Measurements from ENCODE around the gene CFAP251.
A peak's percentile ranks its signal among the peaks of the same experiment; 100 is the strongest.
"Not testable (repeated sequence)": the region's sequence is repeated elsewhere in the genome, so short reads cannot be mapped to it uniquely, and the experiment has no call there.

Gene CFAP251

GRCh38 chr12:122024132-122024785 is 105.9 kb downstream of the CFAP251 start:
- DNase-seq (ENCODE audit: low read depth in 3 of 3) = no peak

DNA sequence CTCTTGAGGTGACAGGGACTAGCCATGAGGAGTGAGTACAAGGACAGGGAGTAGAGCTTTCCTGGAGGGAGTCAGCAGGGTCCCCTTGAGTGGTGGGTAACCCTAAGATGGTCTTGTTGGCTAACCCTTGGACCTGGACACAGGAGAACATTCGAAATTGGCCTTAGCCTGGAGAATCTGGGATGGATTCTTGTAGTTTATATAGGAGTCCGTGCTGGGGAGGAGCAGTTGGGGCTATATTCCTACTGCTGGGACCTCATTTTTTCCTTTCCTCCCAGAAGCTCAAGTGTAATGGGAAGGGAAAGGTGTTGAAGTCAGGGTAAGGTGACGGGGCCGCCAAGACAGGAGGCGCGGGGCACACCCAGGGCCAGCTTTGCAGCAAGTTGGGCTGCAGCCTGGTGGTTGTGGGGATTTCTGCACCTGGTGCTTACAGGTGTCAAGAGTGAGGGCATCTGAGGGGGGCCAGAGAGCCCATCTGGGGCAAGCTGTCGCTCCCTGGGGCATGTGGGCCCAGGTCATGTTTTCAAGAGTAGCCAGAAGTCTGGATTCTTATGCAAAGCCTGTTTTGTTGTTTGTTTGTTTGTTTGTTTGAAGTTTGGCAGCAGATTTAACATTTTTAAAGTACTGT is 108.4 kb downstream of the CFAP251 start:
- DNase-seq (ENCODE audit: low read depth in 3 of 3) = no peak

- DNase-seq (ENCODE audit: low read depth in 3 of 3) = no peak
Measured at GRCh38 chr12:122028165-122028904, 109.9 kb downstream of the CFAP251 start.

- DNase-seq (ENCODE audit: low read depth in 3 of 3) = peak in 1 of 3 experiments; percentile 21
Measured at GRCh38 chr12:122028905-122029560, 110.6 kb downstream of the CFAP251 start.

DNA sequence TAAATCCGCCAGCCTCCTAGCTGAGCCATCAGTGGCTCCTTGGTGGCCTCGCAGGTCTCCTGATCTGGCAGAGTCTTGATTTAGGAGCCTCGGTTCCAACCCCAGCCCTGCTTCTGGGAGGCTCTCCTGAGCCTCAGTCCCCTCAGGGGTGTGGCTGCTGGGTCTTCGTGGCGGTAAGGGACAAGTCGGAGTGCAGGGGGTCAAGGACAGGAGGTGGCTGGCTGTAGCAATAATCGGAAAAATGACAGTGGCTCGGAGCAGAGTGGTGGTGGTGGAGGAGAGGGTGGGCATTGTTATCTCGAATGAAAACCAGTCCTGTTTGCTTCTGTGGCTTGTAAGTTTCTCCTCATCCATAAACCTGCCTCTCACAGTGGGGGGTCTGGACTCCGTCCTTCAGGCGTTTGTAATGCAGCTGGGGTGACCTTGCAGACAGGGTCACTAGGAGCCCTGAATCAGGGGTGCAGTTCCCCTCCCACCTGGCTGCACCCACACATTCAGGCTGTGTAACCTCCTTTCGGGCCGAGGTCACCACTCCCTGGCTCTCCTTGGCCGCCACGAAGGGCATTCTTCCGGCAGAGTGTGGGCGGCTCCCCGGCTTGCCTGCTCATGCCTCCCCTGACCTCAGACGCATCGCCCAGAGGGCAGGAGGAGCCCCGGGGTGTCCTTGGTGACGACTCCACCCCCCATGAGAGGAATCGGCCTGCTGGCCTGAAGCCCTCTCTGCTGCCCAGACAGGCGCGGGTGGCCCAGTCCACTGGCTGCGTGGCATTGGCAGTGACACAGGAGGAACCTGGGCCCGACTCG is 111.4 kb downstream of the CFAP251 start:
- DNase-seq (ENCODE audit: low read depth in 3 of 3) = no peak

DNA sequence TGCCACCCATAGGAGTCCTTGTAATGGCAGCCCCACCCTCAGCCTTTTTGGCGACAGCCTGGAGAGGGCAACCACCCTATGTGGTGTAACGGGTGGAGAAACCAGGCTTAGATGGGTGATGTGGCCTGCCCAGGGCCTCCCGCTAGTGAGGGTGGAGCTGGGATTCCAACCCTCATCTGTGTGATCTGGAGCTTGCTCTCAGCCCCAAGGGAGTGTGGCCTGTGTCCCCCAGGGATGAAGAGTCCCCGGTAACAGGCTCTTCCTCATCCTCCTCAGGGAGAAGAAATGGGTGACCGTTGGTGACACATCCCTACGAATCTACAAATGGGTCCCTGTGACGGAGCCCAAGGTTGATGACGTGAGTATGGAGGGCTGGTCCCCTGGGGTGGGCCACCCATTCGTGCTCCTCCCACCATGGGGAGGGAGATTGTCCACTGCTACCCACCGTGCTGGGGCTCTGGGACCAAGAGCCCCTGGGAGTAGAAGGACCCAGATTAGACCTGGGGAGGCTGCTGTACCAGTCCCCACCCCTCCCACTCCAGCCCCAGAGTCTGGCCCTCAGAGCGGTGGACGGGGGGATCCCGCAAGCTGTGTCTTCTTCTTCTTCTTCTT is 112.1 kb downstream of the CFAP251 start:
- DNase-seq (ENCODE audit: low read depth in 3 of 3) = no peak

DNA sequence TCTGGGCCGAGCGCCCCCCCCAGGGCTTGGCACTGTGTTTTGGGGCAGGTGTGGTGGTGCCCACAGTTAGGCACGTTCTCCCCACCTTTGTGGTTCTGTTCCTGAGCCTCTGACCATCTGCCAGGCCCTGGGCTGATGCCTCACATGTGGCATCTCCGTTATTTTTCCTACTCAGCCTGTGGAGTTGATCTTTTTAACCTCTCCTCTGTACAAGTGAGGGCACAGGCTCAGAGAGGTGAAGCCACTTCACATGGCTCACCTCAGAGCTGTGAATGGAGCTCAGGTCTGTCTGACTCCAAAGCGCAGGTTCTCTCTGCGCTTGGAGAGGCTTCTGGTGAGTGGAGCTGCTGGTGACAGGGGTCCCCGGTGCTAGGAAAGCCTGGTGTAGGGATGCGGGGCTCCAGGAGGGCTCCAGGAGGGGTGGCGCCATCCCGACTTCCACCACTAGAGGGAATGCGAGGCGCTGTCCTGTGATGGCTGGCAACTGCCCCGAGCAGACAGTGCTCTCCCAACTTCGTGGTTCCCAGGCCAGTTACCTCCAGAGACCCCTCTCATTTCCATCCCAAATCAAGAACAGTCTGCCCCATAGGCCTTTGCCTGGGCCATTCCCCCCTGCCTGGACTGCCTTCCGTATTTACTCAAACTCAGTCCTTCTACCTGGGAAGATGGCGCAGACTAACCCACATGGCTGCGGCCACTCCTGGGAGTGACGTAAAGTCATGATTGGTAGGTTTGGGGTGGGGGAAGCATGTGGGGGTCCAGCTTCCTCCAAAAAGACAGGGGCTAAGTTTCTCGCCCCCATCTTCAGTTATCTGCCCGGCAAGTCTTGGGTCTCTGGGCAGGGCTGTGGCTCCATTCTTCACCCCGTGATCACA is 113.2 kb downstream of the CFAP251 start:
- peak in 1 of 3 experiments; percentile 62 for DNase-seq (ENCODE audit: low read depth in 3 of 3)

GRCh38 chr12:122032580-122032979 is 114.2 kb downstream of the CFAP251 start:
- no peak for DNase-seq (ENCODE audit: low read depth in 3 of 3)

DNA sequence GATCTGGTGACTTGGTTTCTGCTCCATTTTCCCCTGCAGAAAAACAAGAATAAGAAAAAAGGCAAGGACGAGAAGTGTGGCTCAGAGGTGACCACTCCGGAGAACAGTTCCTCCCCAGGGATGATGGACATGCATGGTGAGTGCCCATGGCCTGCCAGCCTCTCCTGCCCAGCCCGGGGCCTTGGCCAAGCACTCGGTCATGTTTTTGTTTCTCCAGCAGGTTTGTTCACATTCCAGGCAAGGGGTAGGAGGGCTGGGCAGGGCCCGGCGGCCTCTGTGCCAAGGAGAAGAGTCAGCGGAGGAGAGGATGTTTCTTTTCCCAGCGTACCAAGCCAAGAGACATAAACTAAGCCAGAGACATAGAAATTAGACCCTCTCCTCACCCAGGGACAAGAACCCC is 116.9 kb downstream of the CFAP251 start:
- DNase-seq (ENCODE audit: low read depth in 3 of 3) = no peak

- no peak for DNase-seq (ENCODE audit: low read depth in 3 of 3)
Measured at GRCh38 chr12:122036153-122036552, 117.8 kb downstream of the CFAP251 start.

DNA sequence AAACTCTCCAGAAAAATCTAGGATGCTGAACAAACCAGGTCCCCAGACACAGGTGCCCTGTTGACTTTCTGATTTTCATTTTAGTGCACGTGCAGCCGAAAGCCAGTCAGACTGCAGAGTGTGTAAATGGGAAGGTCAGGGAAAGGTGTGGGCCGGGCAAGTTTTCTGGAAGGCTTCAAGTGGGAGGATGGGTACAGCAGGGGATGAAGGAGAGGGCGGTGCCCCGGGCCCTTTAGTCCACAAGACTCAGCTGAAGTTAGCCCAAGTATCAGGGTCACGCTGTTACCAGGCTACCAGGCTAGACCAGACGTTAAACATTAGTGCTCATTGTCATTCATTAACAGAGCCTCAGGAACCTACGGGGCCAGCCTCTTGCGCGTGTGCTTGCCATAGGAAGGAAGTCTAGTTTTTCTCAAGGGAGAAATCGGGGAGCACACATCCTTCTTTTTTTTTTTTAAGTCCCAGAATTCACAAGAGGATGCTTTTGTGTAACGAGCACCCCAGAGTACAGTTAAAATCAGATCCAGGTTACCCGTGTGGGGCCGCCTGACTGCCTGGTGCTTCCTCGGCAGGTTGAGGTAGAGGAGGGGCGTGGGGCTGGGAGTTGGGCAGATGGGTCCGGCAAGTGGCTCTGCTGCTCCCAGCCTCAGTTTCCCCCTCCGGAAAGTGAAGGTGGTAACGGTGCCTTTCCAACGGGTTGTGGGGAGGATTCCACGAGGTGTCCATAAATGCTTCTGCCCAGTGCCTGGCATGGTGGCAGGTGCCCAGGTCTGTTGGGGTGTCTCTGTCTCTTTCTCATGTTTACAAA is 122.4 kb downstream of the CFAP251 start:
- DNase-seq (ENCODE audit: low read depth in 3 of 3) = no peak

DNA sequence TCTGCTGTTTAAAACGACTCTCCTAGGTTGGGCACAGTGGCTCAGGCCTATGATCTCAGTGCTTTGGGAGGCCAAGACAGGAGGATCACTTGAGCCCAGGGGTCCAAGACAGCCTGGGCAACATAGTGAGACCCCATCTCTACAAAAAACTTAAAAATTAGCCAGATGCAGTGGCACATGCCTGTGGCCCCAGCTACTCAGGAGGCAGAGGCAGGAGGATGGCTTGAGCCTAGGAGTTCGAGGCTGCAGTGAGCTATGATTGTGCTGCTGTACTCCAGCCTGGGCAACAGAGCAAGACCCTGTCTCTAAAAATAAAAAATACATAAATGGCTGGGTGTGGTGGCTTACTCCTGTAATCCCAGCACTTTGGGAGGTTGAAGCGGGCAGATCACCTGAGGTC is 123.1 kb downstream of the CFAP251 start:
- DNase-seq (ENCODE audit: low read depth in 3 of 3) = not testable (repeated sequence)

DNA sequence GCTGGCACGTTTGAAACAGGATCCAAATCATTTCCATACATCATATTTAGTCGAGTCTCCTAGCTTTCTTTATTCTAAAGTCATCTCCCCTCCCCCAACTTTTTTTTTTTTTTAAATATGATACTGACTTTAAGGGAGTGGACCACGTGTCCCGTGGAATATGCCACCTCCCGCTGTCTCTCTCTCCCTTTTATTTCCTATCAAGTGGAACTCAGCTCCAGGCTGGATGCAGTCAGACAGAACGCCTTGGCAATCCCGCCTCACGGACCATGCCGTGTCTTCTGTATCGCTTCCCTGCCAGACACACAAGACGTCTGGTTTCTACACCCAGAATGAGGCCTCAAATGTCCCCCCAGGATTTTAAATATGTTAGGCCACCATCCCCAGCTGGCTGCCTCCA is 124.5 kb downstream of the CFAP251 start:
- DNase-seq (ENCODE audit: low read depth in 3 of 3) = no peak

GRCh38 chr12:122043476-122043875 is 125.1 kb downstream of the CFAP251 start:
- no peak for DNase-seq (ENCODE audit: low read depth in 3 of 3)

GRCh38 chr12:122045262-122045661 is 126.9 kb downstream of the CFAP251 start:
- DNase-seq (ENCODE audit: low read depth in 3 of 3) = no peak

- no peak for DNase-seq (ENCODE audit: low read depth in 3 of 3)
Measured at GRCh38 chr12:122046145-122046544, 127.8 kb downstream of the CFAP251 start.

- DNase-seq (ENCODE audit: low read depth in 3 of 3) = no peak
Measured at GRCh38 chr12:122048151-122048550, 129.8 kb downstream of the CFAP251 start.

- DNase-seq (ENCODE audit: low read depth in 3 of 3) = no peak
Measured at GRCh38 chr12:122049827-122050226, 131.4 kb downstream of the CFAP251 start.

DNA sequence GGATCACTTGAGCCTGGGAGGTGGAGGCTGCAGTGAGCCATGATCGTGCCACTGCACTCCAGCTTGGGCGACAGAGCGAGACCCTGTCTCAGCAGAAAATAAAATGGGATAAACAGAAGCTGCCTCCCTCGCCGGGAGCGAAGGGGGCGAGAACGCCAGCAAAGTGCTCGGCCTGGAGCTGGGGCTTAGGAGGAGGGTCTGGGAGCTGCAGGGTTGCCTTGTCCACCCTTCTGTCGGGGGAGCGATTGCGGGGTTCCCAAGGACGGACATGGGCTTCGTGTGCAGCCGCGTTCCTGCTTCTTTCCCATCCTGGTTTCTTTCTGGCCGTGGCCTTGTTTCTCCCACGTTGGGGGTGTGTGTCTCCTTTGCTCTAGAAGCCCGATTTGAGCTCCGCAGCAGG is 132.3 kb downstream of the CFAP251 start:
- no peak for DNase-seq (ENCODE audit: low read depth in 3 of 3)
